ENCODE measurements around the gene SORCS2. TPM values are rescaled to one million over a fixed set of nuclear protein-coding genes. Genes with fewer than 3 reads are reported as not detected.

The SORCS2 gene
- total RNA-seq, 2 donors from 2014 or later = 0.54 to 0.74 TPM

DNA sequence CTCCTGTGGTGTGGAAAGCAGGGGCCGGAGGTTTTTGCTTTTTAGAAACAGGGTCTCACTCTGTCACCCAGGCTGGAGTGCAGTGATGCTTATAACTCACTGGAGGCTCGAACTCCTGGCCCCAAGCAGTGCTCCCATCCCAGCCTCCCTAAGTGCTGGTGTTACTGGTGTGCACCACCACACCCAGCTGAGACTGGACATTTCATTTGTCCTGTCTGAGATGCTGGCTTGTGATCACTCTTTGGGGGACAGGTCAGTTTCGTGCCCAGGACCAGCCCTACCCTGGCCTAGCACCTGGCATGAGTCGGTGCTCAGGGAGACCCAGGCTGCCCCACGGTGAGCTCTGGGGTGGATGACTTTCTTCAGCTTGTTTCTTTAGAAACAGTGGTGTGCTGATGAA lies 231.1 kb downstream of the SORCS2 start:
- H3K27me3 ChIP-seq = no peaks in the 10 kb centered on the region
- no peak overlapping the region for H3K4me3 ChIP-seq
- no peak overlapping the region for H3K9ac ChIP-seq (ENCODE audit: low read depth in 2 of 2, low read length in 2 of 2)
- TF ChIP-seq, protein P1, sequence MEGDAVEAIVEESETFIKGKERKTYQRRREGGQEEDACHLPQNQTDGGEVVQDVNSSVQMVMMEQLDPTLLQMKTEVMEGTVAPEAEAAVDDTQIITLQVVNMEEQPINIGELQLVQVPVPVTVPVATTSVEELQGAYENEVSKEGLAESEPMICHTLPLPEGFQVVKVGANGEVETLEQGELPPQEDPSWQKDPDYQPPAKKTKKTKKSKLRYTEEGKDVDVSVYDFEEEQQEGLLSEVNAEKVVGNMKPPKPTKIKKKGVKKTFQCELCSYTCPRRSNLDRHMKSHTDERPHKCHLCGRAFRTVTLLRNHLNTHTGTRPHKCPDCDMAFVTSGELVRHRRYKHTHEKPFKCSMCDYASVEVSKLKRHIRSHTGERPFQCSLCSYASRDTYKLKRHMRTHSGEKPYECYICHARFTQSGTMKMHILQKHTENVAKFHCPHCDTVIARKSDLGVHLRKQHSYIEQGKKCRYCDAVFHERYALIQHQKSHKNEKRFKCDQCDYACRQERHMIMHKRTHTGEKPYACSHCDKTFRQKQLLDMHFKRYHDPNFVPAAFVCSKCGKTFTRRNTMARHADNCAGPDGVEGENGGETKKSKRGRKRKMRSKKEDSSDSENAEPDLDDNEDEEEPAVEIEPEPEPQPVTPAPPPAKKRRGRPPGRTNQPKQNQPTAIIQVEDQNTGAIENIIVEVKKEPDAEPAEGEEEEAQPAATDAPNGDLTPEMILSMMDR (IDR thresholded peaks at IDR 0.05) = no peak
- intact Hi-C loops (cut with DNase I) = no loop called here
- DNase-seq = no peak
- H3K9me3 ChIP-seq = no peaks in the 10 kb centered on the region
- no peak overlapping the region for H3K27ac ChIP-seq
- H3K4me1 ChIP-seq = no peaks in the 10 kb centered on the region
- no peaks in the 10 kb centered on the region for H3K36me3 ChIP-seq

DNA sequence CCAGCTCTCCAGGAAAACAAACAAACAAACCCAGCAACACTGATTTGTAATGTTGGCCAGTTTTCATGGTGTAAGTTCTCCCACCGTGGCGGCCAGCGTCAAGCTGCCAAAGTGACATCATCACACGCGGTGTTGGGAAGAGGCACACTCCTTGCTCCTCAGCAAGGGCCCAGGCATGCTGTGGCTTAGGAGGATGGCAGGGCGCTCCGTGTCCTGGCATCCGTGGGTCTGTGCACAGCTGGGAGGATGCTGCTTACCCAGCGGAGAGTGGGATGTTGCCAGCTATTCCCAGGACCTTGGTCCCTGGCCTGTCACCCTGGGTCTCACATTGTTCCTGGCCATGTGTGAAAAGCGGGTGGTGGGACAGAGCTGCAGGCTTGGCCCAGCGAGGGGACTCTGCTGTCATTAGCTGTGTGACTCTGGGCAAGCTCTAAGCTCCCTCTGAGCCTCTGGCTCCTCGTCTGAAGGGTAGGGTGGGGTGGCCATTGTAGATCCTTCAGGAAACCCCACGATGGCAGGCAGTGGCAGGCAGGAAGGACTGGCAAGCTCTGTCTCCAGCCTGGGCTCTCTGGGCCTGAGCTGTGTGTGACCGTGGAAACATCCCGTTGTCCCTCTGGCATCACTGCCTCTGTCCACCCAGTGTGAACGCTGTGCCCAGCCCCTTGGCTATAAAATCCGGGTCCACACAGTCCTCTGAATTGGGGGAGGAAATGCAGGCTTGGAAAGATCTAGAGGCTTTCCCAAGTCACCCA lies 231.6 kb downstream of the SORCS2 start:
- H3K4me3 ChIP-seq = no peak overlapping the region
- intact Hi-C loops (cut with DNase I) = no loop called here
- no peaks in the 10 kb centered on the region for H3K27me3 ChIP-seq
- H3K9ac ChIP-seq (ENCODE audit: low read depth in 2 of 2, low read length in 2 of 2) = no peak overlapping the region
- H3K36me3 ChIP-seq = no peaks in the 10 kb centered on the region
- H3K4me1 ChIP-seq = no peaks in the 10 kb centered on the region
- TF ChIP-seq, protein P1 (IDR thresholded peaks at IDR 0.05) = no peak
- H3K9me3 ChIP-seq = no peaks in the 10 kb centered on the region
- DNase-seq = no peak
- no peak overlapping the region for H3K27ac ChIP-seq

DNA sequence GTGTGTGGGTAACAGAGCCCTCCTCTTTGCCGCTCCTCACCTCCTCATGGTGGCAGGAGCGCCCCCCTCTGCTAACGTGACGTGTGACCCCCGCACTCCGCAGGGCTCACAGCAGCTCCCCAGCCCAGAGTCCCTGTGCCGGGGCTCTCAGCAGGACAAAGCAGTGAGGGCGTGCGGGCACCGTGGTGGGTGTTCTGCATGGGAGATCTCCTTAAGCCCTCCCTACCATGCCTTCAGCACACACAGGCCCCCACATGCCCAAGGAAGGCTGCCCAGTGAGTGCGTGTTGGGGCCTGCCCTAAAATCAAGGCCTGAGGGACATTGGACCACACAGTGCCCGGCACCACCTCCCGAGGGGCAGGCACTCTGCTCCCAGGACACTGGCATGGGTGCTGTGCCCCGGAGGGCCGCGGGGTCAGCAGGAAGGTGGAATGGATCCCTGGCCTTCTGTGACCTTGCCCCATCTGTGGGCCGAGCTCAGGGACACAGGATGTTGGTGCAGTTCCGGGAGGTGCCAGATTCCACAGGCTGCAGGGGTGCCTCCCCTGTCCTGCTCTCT lies 232.3 kb downstream of the SORCS2 start:
- H3K9ac ChIP-seq (ENCODE audit: low read depth in 2 of 2, low read length in 2 of 2) = no peak overlapping the region
- TF ChIP-seq, protein P1 (IDR thresholded peaks at IDR 0.05) = no peak
- no peaks in the 10 kb centered on the region for H3K4me1 ChIP-seq
- no peaks in the 10 kb centered on the region for H3K27me3 ChIP-seq
- no peak for DNase-seq
- intact Hi-C loops (cut with DNase I) = no loop called here
- H3K36me3 ChIP-seq = no peaks in the 10 kb centered on the region
- no peaks in the 10 kb centered on the region for H3K9me3 ChIP-seq
- no peak overlapping the region for H3K4me3 ChIP-seq
- no peak overlapping the region for H3K27ac ChIP-seq

GRCh38 chr4:7425124-7425523 lies 232.8 kb downstream of the SORCS2 start:
- Histone ChIP-seq H3K27me3 (no peaks in the 10 kb centered on the region), H3K4me1 (no peaks in the 10 kb centered on the region), H3K27ac (no peak overlapping the region), H3K4me3 (no peak overlapping the region), H3K36me3 (no peaks in the 10 kb centered on the region), H3K9ac (ENCODE audit: low read depth in 2 of 2, low read length in 2 of 2) (no peak overlapping the region), H3K9me3 (no peaks in the 10 kb centered on the region)
- TF ChIP-seq, protein P1 (IDR thresholded peaks at IDR 0.05) = no peak
- no peak for DNase-seq
- intact Hi-C loops (cut with DNase I) = no loop called here

GRCh38 chr4:7425591-7426468 lies 233.5 kb downstream of the SORCS2 start:
- TF ChIP-seq, protein P1 (IDR thresholded peaks at IDR 0.05) = no peak
- DNase-seq = no peak
- no peaks in the 10 kb centered on the region for H3K27me3 ChIP-seq
- H3K36me3 ChIP-seq = no peaks in the 10 kb centered on the region
- no peak overlapping the region for H3K9ac ChIP-seq (ENCODE audit: low read depth in 2 of 2, low read length in 2 of 2)
- intact Hi-C loops (cut with DNase I) = no loop called here
- H3K4me3 ChIP-seq = no peak overlapping the region
- H3K27ac ChIP-seq = no peak overlapping the region
- no peaks in the 10 kb centered on the region for H3K4me1 ChIP-seq
- H3K9me3 ChIP-seq = no peaks in the 10 kb centered on the region
